Tibial nerve (tissue), 3 donors: ENCODE measurements around the gene NOTCH3.

ENCODE experiments used
- POLR2A ChIP-seq, 2 donors: fragments of 450-650 bp; IDR thresholded peaks; one replicate each; pipeline ENCODE4 v1.6.1; 2017; ENCODE audit warnings: antibody characterized with exemption in 2 of 2, mild to moderate bottlenecking in 2 of 2, moderate library complexity in 2 of 2
- TF ChIP-seq, protein P1 (sequence below), 5 experiments: fragments of 200-600 bp in 3 of 5; fragments of 450-650 bp in 2 of 5; sonication (generic) in 3 of 5; IDR thresholded peaks; one replicate each; pipeline ENCODE4 v1.5.1; 2016 to 2019; ENCODE audit warnings: antibody characterized with exemption in 5 of 5, mild to moderate bottlenecking in 3 of 5, moderate library complexity in 2 of 5

DNA sequence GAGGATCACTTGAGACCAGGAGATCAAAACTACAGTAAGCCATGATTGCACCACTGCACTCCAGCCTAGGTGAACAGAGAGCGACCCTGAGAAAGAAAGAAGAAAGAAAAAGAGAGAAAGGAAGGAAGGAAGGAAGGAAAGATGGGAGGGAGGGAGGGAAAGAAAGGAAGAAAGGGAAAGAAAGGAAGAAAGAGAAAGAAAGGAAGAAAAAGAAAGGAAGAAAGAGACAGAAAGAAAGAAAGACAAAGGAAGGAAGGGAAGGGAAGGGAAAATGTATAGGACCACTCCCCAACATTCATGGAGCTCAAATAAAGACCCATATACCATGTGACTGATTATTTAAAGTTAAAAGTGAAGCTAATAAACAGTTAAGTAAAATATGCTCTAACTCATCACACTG, 53.7 kb downstream of the NOTCH3 start:
- TF ChIP-seq, protein P1, sequence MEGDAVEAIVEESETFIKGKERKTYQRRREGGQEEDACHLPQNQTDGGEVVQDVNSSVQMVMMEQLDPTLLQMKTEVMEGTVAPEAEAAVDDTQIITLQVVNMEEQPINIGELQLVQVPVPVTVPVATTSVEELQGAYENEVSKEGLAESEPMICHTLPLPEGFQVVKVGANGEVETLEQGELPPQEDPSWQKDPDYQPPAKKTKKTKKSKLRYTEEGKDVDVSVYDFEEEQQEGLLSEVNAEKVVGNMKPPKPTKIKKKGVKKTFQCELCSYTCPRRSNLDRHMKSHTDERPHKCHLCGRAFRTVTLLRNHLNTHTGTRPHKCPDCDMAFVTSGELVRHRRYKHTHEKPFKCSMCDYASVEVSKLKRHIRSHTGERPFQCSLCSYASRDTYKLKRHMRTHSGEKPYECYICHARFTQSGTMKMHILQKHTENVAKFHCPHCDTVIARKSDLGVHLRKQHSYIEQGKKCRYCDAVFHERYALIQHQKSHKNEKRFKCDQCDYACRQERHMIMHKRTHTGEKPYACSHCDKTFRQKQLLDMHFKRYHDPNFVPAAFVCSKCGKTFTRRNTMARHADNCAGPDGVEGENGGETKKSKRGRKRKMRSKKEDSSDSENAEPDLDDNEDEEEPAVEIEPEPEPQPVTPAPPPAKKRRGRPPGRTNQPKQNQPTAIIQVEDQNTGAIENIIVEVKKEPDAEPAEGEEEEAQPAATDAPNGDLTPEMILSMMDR (IDR thresholded peaks at IDR 0.05), result no peak
- no peak for TF ChIP-seq POLR2A (IDR thresholded peaks at IDR 0.05)
